GM13977 (cell line): Measurements from ENCODE around the gene ZC3H12C.

ENCODE experiments used
- DNase-seq: peaks from one replicate; pipeline ENCODE4 v3.0.0; 2012; ENCODE audit warnings: low spot score
- CTCF ChIP-seq: IDR thresholded peaks from 2 replicates; pipeline ENCODE4 v1.5.1; 2012; ENCODE audit warnings: mild to moderate bottlenecking, control low read depth; ENCODE audit not compliant: insufficient read depth; ENCODE audit errors: extremely low read depth, missing control alignments
- in situ Hi-C: fragments of 300-500 bp; cut with MboI; formaldehyde crosslinking; loops from one replicate; pipeline ENCODE4 v1.12.0; 2022; ENCODE audit warnings: low sequenced_read_pairs, low pct_unique_long_range_greater_than_20kb, mixed read lengths, inconsistent platforms; ENCODE audit not compliant: unreplicated experiment

The ZC3H12C gene

GRCh38 chr11:110173811-110174644, 80.8 kb downstream of the ZC3H12C start:
- in situ Hi-C loops: no loop called here
- peak; percentile 62 for DNase-seq
- TF ChIP-seq CTCF: peak; percentile 79

- in situ Hi-C loops: no loop called here
- TF ChIP-seq CTCF: no peak
- DNase-seq: no peak
These were observed 81.6 kb downstream of the ZC3H12C start for GRCh38 chr11:110174645-110175310.

GRCh38 chr11:110176366-110177085, 83.3 kb downstream of the ZC3H12C start:
- in situ Hi-C loops: no loop called here
- DNase-seq: no peak
- no peak for TF ChIP-seq CTCF

GRCh38 chr11:110177086-110177456, 83.9 kb downstream of the ZC3H12C start:
- no peak for DNase-seq
- no peak for TF ChIP-seq CTCF
- in situ Hi-C loops: no loop called here

- in situ Hi-C loops: no loop called here
- no peak for TF ChIP-seq CTCF
These were observed 85.9 kb downstream of the ZC3H12C start for GRCh38 chr11:110179064-110179463.

DNA sequence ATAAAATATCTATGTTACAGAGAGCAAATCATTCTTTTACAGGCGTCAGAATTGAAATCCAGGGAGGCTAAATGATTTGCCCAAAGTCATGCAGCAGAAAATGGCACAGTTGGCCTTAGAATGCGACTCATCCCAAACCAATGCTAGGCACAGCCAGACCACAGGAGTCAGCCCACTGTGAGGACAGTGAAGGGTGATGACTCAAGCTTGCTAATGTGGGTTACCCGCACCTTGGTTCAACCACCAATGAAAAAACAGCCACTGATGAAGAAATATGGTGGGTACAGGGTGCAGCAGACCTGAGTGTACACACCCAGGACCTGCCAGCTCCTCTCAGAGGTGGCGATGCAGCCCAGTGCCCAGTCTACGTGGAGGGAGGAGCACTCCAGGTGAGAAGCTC, 89.7 kb downstream of the ZC3H12C start:
- in situ Hi-C loops: no loop called here
- no peak for DNase-seq
- TF ChIP-seq CTCF: no peak

More at GRCh38 chr11:110179064-110179463, 85.9 kb downstream of the ZC3H12C start:
- no peak for DNase-seq
